IMR-90 (cell line): Measurements from ENCODE around the gene KRT79. TPM values are rescaled to one million over a fixed set of nuclear protein-coding genes. Genes with fewer than 3 reads are reported as not detected.

Source experiments
- ATAC-seq: fragments of 200-7000 bp; cut with Tn5 transposase; 2 replicates; pipeline ENCODE4 v1.9.1; 2020; ENCODE audit warnings: low read depth, mild to moderate bottlenecking, moderate library complexity
- BruUV-seq: library from RNA; stranded (reverse); fragments of 400-500 nt; replicated peaks from 2 replicates; lab custom pipeline; 2021; lab: Mats Ljungman, UMichigan
- CTCF ChIA-PET: fragments of 300-600 bp; formaldehyde crosslinking; extraction: SDS; loops from one replicate; lab custom pipeline; 2021; ENCODE audit warnings: antibody characterized with exemption; lab: Yijun Ruan, JAX
- POLR2A ChIA-PET: fragments of 300-600 bp; sonication (Branson Sonifier 250); formaldehyde crosslinking; loops from one replicate; lab custom pipeline; 2022; ENCODE audit warnings: antibody characterized with exemption; ENCODE audit not compliant: unreplicated experiment; lab: Charles Lee
- DNase-seq: peaks from one replicate; pipeline ENCODE4 v3.0.0; 2013
- H2AFZ ChIP-seq: replicated peaks from 2 replicates; pipeline ENCODE3; 2013; ENCODE audit warnings: low read length, mild to moderate bottlenecking; ENCODE audit not compliant: poor library complexity
- H2AK5ac ChIP-seq: 2 replicates; pipeline ENCODE4 v1.6.1; 2013; ENCODE audit warnings: low read depth, low read length, inconsistent platforms
- H2AK9ac ChIP-seq: replicated peaks from 2 replicates; pipeline ENCODE3; 2013; ENCODE audit warnings: mild to moderate bottlenecking, low read depth, low read length, moderate library complexity; ENCODE audit not compliant: poor library complexity
- H2BK120ac ChIP-seq: 2 replicates; pipeline ENCODE4 v1.6.1; 2013; ENCODE audit warnings: low read depth, low read length, inconsistent platforms
- H2BK15ac ChIP-seq: 3 replicates; pipeline ENCODE4 v1.6.1; 2013; ENCODE audit warnings: low read depth, low read length, inconsistent platforms
- H2BK20ac ChIP-seq: 2 replicates; pipeline ENCODE4 v1.6.1; 2013; ENCODE audit warnings: low read depth, mild to moderate bottlenecking, inconsistent platforms, low read length, moderate library complexity
- H2BK5ac ChIP-seq: 2 replicates; pipeline ENCODE4 v1.6.1; 2013; ENCODE audit warnings: mild to moderate bottlenecking, low read depth, low read length, inconsistent platforms; ENCODE audit not compliant: poor library complexity, severe bottlenecking
- H3K14ac ChIP-seq: replicated peaks from 2 replicates; pipeline ENCODE4 v1.6.1; 2013; ENCODE audit warnings: low read depth, low read length, inconsistent platforms
- H3K18ac ChIP-seq: 2 replicates; pipeline ENCODE4 v1.6.1; 2013; ENCODE audit warnings: low read depth, low read length, control low read depth
- H3K23ac ChIP-seq: 2 replicates; pipeline ENCODE4 v1.6.1; 2013; ENCODE audit warnings: low read depth, low read length, inconsistent platforms
- H3K27ac ChIP-seq: 2 replicates; pipeline ENCODE4 v1.5.1; 2013; ENCODE audit warnings: mild to moderate bottlenecking, control low read depth, low read length; ENCODE audit not compliant: insufficient read depth
- H3K27me3 ChIP-seq: 2 replicates; pipeline ENCODE4 v1.6.1; 2013; ENCODE audit warnings: low read length; ENCODE audit not compliant: control insufficient read depth, insufficient read depth
- H3K36me3 ChIP-seq: 2 replicates; pipeline ENCODE4 v1.6.1; 2013; ENCODE audit warnings: low read length, mixed read lengths; ENCODE audit not compliant: control insufficient read depth, insufficient read depth
- H3K4ac ChIP-seq: 2 replicates; pipeline ENCODE4 v1.6.1; 2013; ENCODE audit warnings: low read depth, low read length, inconsistent platforms
- H3K4me1 ChIP-seq: 2 replicates; pipeline ENCODE4 v1.6.1; 2013; ENCODE audit warnings: low read length, mixed read lengths; ENCODE audit not compliant: control insufficient read depth, insufficient read depth
- H3K4me2 ChIP-seq: 2 replicates; pipeline ENCODE4 v1.6.1; 2013; ENCODE audit warnings: low read depth, mild to moderate bottlenecking, control low read depth, low read length, moderate library complexity
- H3K4me3 ChIP-seq: 2 replicates; pipeline ENCODE4 v1.5.1; 2013; ENCODE audit warnings: low read depth, mild to moderate bottlenecking, control low read depth, low read length, moderate library complexity; ENCODE audit not compliant: insufficient read depth
- H3K56ac ChIP-seq: 2 replicates; pipeline ENCODE4 v1.6.1; 2013; ENCODE audit warnings: low read length, inconsistent platforms; ENCODE audit not compliant: insufficient read depth; ENCODE audit errors: extremely low read depth
- H3K79me1 ChIP-seq, 2 experiments: 2 replicates each; pipeline ENCODE4 v1.6.1; 2013; ENCODE audit warnings: low read length in 2 of 2, inconsistent platforms in 1 of 2, low read depth in 1 of 2
- H3K9ac ChIP-seq: 2 replicates; pipeline ENCODE4 v1.6.1; 2013; ENCODE audit warnings: low read depth, low read length, control low read depth
- H3K9me1 ChIP-seq: 2 replicates; pipeline ENCODE4 v1.6.1; 2013; ENCODE audit warnings: low read length, inconsistent platforms; ENCODE audit not compliant: insufficient read depth
- H3K9me3 ChIP-seq: 2 replicates; pipeline ENCODE4 v1.6.1; 2013; ENCODE audit warnings: low read length; ENCODE audit not compliant: control insufficient read depth, insufficient read depth
- H4K20me1 ChIP-seq: 2 replicates; pipeline ENCODE4 v1.6.1; 2013; ENCODE audit warnings: low read length, inconsistent platforms; ENCODE audit not compliant: insufficient read depth
- H4K5ac ChIP-seq: 2 replicates; pipeline ENCODE4 v1.6.1; 2013; ENCODE audit warnings: mild to moderate bottlenecking, low read depth, low read length, control low read depth
- H4K8ac ChIP-seq, 2 experiments: 2 replicates each; pipeline ENCODE4 v1.6.1; 2013; ENCODE audit warnings: low read depth in 2 of 2, low read length in 2 of 2, control low read depth in 1 of 2, inconsistent platforms in 1 of 2
- H4K91ac ChIP-seq: 2 replicates; pipeline ENCODE4 v1.6.1; 2013; ENCODE audit warnings: low read depth, low read length, inconsistent platforms; ENCODE audit not compliant: insufficient read depth
- MXI1 ChIP-seq: IDR thresholded peaks from 2 replicates; pipeline ENCODE4 v1.6.1; 2012; ENCODE audit warnings: low read depth, mild to moderate bottlenecking, low read length, moderate library complexity, borderline replicate concordance
- NFE2L2 ChIP-seq: fragments of 150-350 bp; IDR thresholded peaks from 2 replicates; pipeline ENCODE4 v1.6.1; 2016; ENCODE audit warnings: low read depth, mild to moderate bottlenecking, low read length
- POLR2A ChIP-seq: IDR thresholded peaks from 2 replicates; pipeline ENCODE4 v1.6.1; 2012; ENCODE audit warnings: mild to moderate bottlenecking, low read depth, low read length
- SMC3 ChIP-seq: fragments of 150-350 bp; IDR thresholded peaks from 2 replicates; pipeline ENCODE4 v1.6.1; 2016; ENCODE audit warnings: low read depth, mild to moderate bottlenecking, antibody characterized with exemption, low read length, moderate library complexity
- WGBS, 2 experiments: methylation state at CpG; one replicate each; pipeline versions ENCODE4 v1.1.5 to v1.1.7; 2013; ENCODE audit warnings: missing lambda C conversion rate in 2 of 2; ENCODE audit not compliant: insufficient read length in 1 of 2; ENCODE audit errors: extremely low coverage in 2 of 2; 5-methylcytosine and 5-hydroxymethylcytosine counted together
- dilution Hi-C: fragments of 300-500 bp; cut with HindIII; formaldehyde crosslinking; loops from one replicate; pipeline ENCODE4 v1.14.3; 2018; ENCODE audit warnings: low sequenced_read_pairs; ENCODE audit not compliant: unreplicated experiment
- in situ Hi-C: fragments of 300-500 bp; cut with MboI; formaldehyde crosslinking; loops from 3 replicates; pipeline ENCODE4 v1.14.3; 2019; ENCODE audit warnings: low sequenced_read_pairs, inconsistent platforms, mixed read lengths
- intact Hi-C: fragments of 100-400 bp; cut with micrococcal nuclease; formaldehyde crosslinking; loops from 2 replicates; pipeline ENCODE4 v1.10.0; 2022
- polyA plus RNA-seq, 3 experiments: library from polyadenylated mRNA; depleted of rRNA; stranded (reverse); fragments of >200 nt; gene quantifications; 2 replicates each; pipeline ENCODE4 v1.2.3, GENCODE V29; 2012; ENCODE audit warnings: low replicate concordance in 1 of 3
- total RNA-seq: library from RNA; depleted of rRNA; stranded (reverse); fragments of >200 nt; gene quantifications from 2 replicates; pipeline ENCODE4 v1.2.3, GENCODE V29; 2012
- TF ChIP-seq, protein P1 (sequence below): conservative IDR thresholded peaks from 2 replicates; pipeline ENCODE4 v1.5.1; 2012; ENCODE audit warnings: mild to moderate bottlenecking, low read depth, low read length, improper control_type of control experiment

The KRT79 gene
- total and polyA plus RNA-seq, 2 of the 4 experiments (the other 2 are of a cell fraction), result under 0.01 to 0.24 TPM

DNA sequence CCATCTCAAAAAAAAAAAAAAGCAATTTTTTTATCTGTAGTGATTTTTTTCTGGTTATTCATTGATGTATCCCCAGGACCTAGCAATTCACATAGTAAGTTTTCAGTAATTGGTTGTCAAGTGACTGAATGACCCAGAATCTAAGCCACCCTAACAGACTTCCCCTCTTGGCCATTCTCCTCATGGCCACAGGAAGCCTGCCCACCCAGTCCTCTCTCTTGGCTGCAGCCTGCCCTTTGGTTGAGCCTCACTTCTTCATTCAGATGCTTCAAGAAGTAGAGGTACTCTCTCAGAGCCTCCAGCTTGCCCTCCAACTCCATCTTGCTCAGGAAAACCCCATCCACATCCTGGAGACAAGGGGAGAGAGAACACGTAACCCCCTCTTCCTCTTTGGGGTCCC lies 11.8 kb upstream of the KRT79 start:
- dilution Hi-C loops, result no loop called here
- Histone ChIP-seq H2BK5ac (no peak overlapping the region), H3K14ac (no peak overlapping the region), H3K9ac (no peak overlapping the region), H3K27me3 (peaks cover 42% of the 10 kb centered on the region), H3K27ac (no peak overlapping the region), H2AK9ac (no peak overlapping the region), H3K4me1 (no peaks in the 10 kb centered on the region), H3K79me1 (no peaks in the 10 kb centered on the region), H3K18ac (no peak overlapping the region), H3K4me3 (no peak overlapping the region), H4K91ac (no peak overlapping the region), H3K36me3 (no peaks in the 10 kb centered on the region), H2BK120ac (no peak overlapping the region), H2AFZ (no peak overlapping the region), H3K23ac (no peak overlapping the region), H4K8ac (no peak overlapping the region), H2AK5ac (no peak overlapping the region), H3K9me3 (no peaks in the 10 kb centered on the region), H4K5ac (no peak overlapping the region), H3K9me1 (no peaks in the 10 kb centered on the region), H4K20me1 (no peaks in the 10 kb centered on the region), H3K4me2 (no peak overlapping the region), H3K4ac (no peak overlapping the region), H3K56ac (no peak overlapping the region), H2BK20ac (no peak overlapping the region), H2BK15ac (no peak overlapping the region)
- in situ Hi-C loops, result no loop called here
- WGBS, 2 experiments, result 20% methylated on average over 1 of the region's 1 CpG; no CpG with 5 or more reads in 1 of the 2 experiments
- TF ChIP-seq NFE2L2 (no peak), MXI1 (no peak), SMC3 (no peak), POLR2A (no peak)
- TF ChIP-seq, protein P1, sequence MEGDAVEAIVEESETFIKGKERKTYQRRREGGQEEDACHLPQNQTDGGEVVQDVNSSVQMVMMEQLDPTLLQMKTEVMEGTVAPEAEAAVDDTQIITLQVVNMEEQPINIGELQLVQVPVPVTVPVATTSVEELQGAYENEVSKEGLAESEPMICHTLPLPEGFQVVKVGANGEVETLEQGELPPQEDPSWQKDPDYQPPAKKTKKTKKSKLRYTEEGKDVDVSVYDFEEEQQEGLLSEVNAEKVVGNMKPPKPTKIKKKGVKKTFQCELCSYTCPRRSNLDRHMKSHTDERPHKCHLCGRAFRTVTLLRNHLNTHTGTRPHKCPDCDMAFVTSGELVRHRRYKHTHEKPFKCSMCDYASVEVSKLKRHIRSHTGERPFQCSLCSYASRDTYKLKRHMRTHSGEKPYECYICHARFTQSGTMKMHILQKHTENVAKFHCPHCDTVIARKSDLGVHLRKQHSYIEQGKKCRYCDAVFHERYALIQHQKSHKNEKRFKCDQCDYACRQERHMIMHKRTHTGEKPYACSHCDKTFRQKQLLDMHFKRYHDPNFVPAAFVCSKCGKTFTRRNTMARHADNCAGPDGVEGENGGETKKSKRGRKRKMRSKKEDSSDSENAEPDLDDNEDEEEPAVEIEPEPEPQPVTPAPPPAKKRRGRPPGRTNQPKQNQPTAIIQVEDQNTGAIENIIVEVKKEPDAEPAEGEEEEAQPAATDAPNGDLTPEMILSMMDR, result no peak
- ATAC-seq, result no peak
- POLR2A ChIA-PET, result no interaction called here
- no peak for DNase-seq
- CTCF ChIA-PET, result no interaction called here
- no TSS peak for BruUV-seq
- intact Hi-C loops, result no loop called here
